ENCODE measurements around the gene BCO1.

The BCO1 gene

DNA sequence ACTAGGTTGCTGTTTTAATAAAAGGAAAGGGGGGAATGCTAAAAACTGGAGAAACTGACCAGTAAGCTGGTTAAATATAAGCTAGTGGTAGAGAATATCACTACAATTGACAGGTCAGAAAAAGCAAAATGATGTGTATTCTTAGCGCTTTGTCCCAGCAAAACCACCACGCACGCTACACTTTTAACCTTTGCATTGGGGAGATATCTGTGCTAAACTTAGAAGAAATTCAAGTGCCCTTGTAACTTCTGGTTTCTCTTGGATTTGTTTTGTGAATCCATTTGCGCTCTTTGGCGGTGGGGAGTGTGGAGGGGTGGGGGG is 77.6 kb downstream of the BCO1 start:
- DNase-seq (ENCODE audit: low read depth, low spot score) = no peak
- no peak overlapping the region for H3K27ac ChIP-seq (ENCODE audit: low read length)
- WGBS (ENCODE audit: insufficient coverage, insufficient read length) = no CpG with 5 or more reads among the region's 5 CpGs

DNA sequence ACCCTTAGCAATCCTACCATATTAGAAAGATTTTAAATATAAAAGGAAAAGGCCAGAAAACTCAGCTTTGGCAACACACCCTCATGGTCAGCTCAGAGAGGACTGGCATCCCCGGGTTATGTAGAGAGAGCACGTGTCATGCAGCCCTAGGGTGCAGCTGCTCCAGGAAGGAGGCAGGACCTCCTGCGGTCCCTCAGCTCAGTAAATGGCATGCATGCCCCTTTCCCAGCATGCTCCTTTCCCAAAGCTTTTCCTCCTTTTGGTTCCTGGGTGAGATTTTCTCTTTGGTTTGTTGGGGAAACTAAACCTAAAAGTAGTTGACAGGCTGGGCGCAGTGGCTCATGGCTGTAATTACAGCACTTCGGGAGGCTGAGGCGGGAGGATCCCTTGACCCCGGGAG is 80.2 kb downstream of the BCO1 start:
- DNase-seq (ENCODE audit: low read depth, low spot score) = no peak
- Histone ChIP-seq H3K4me3 (ENCODE audit: low read length) (no peak overlapping the region), H3K4me1 (ENCODE audit: control insufficient read depth, insufficient read depth, low read length) (peaks cover 2% of the 10 kb centered on the region; the same call in 1 of the 2 replicates), H3K27ac (ENCODE audit: low read length) (no peak overlapping the region), H3K36me3 (ENCODE audit: control insufficient read depth, insufficient read depth, low read length) (no peaks in the 10 kb centered on the region), H3K9me3 (ENCODE audit: control insufficient read depth, insufficient read depth, low read length) (no peaks in the 10 kb centered on the region), H3K27me3 (ENCODE audit: control insufficient read depth, insufficient read depth, low read length) (no peaks in the 10 kb centered on the region)
- WGBS (ENCODE audit: insufficient coverage, insufficient read length) = no CpG with 5 or more reads among the region's 7 CpGs

More for the DNA sequence above, 77.6 kb downstream of the BCO1 start:
- H3K27me3 ChIP-seq (ENCODE audit: control insufficient read depth, insufficient read depth, low read length) = no peaks in the 10 kb centered on the region
- no peak overlapping the region; the same call in 1 of the 2 replicates for H3K4me3 ChIP-seq (ENCODE audit: low read length)
- H3K36me3 ChIP-seq (ENCODE audit: control insufficient read depth, insufficient read depth, low read length) = no peaks in the 10 kb centered on the region
- peaks cover 2% of the 10 kb centered on the region; the same call in 1 of the 2 replicates for H3K4me1 ChIP-seq (ENCODE audit: control insufficient read depth, insufficient read depth, low read length)
- H3K9me3 ChIP-seq (ENCODE audit: control insufficient read depth, insufficient read depth, low read length) = no peaks in the 10 kb centered on the region

DNA sequence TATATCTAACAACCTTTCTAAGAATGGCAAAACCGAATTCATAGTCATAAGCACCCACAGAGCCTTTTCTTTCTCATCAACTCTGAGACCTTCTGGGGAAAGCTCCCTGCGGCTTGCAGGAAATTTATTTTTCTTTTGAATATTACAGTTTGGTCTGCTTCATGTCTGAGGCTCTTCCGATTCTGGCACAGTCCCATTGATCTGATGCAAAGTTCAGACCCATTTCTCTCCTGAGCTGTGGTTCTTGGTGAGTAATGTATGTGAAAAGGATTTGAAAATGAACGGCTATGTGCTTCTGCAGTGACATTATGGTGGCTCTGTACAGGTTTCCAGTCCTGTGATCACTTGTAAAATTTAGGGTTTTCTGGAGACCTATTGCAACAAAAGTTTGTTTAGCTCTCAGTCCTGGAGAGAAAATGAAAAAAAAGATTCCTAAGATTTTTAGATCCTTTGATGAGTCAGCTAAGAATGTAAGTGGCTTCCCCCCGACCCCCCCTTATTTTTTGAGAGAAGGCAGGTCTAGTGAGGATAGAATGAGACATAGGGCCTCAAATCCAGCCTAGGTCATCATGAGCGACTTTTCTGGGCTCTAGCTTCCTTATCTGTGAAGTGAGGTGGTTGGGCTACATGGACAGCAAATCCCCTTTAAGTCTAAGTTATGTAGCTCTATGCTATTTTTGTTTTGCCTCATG is 80.9 kb downstream of the BCO1 start:
- no peak overlapping the region for H3K27ac ChIP-seq (ENCODE audit: low read length)
- peaks cover 2% of the 10 kb centered on the region; the same call in 1 of the 2 replicates for H3K4me1 ChIP-seq (ENCODE audit: control insufficient read depth, insufficient read depth, low read length)
- no peaks in the 10 kb centered on the region for H3K27me3 ChIP-seq (ENCODE audit: control insufficient read depth, insufficient read depth, low read length)
- H3K36me3 ChIP-seq (ENCODE audit: control insufficient read depth, insufficient read depth, low read length) = no peaks in the 10 kb centered on the region
- H3K4me3 ChIP-seq (ENCODE audit: low read length) = no peak overlapping the region
- no peaks in the 10 kb centered on the region for H3K9me3 ChIP-seq (ENCODE audit: control insufficient read depth, insufficient read depth, low read length)
- DNase-seq (ENCODE audit: low read depth, low spot score) = no peak
- no CpG with 5 or more reads among the region's 6 CpGs for WGBS (ENCODE audit: insufficient coverage, insufficient read length)

DNA sequence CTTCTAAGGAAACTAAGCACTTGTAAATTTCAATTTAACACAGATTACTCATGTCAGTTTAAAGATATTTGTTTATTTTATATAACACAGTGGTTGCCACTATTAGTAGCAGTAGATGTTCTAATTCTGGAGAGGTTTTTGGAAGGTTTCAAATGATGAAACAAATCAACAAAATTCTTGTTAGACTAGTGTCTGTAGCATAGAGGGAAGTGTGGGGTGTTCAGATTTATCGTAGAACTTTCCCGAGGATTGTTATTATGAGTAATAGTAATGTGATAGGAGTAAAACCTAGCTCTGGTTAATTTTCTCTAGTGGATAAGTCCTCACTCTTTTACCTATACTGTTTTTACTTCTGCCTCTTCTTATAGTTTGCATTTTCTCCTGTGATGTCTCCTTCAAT is 82.5 kb downstream of the BCO1 start:
- Histone ChIP-seq H3K36me3 (ENCODE audit: control insufficient read depth, insufficient read depth, low read length) (no peaks in the 10 kb centered on the region), H3K27me3 (ENCODE audit: control insufficient read depth, insufficient read depth, low read length) (no peaks in the 10 kb centered on the region), H3K27ac (ENCODE audit: low read length) (no peak overlapping the region), H3K4me3 (ENCODE audit: low read length) (no peak overlapping the region), H3K4me1 (ENCODE audit: control insufficient read depth, insufficient read depth, low read length) (peaks cover 2% of the 10 kb centered on the region; the same call in 1 of the 2 replicates), H3K9me3 (ENCODE audit: control insufficient read depth, insufficient read depth, low read length) (no peaks in the 10 kb centered on the region)
- WGBS (ENCODE audit: insufficient coverage, insufficient read length) = no CpG with 5 or more reads among the region's 2 CpGs
- DNase-seq (ENCODE audit: low read depth, low spot score) = no peak

DNA sequence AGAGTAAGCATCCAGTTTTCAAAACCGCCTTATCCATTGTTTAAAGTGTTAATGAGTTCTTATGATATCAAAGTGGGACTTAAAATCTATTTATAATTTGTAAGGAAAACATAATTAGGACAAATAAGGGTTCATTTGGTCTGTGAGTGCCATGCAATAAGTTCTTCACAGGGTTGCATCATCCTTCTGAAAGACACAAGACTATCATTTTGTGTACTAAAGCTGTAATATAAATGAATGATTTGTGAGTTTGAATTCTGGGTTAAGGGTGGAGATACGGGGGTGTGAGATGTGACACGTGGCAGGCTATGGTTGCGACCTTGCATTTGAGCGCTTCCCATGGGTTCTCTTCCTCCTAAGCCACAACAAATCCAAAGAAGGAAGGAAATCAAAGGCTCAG is 83.0 kb downstream of the BCO1 start:
- no peak for DNase-seq (ENCODE audit: low read depth, low spot score)
- Histone ChIP-seq H3K27ac (ENCODE audit: low read length) (no peak overlapping the region), H3K27me3 (ENCODE audit: control insufficient read depth, insufficient read depth, low read length) (no peaks in the 10 kb centered on the region), H3K4me3 (ENCODE audit: low read length) (no peak overlapping the region), H3K9me3 (ENCODE audit: control insufficient read depth, insufficient read depth, low read length) (no peaks in the 10 kb centered on the region), H3K36me3 (ENCODE audit: control insufficient read depth, insufficient read depth, low read length) (no peaks in the 10 kb centered on the region), H3K4me1 (ENCODE audit: control insufficient read depth, insufficient read depth, low read length) (peaks cover 2% of the 10 kb centered on the region; the same call in 1 of the 2 replicates)
- WGBS (ENCODE audit: insufficient coverage, insufficient read length) = 100% methylated on average over 2 of the region's 5 CpGs

DNA sequence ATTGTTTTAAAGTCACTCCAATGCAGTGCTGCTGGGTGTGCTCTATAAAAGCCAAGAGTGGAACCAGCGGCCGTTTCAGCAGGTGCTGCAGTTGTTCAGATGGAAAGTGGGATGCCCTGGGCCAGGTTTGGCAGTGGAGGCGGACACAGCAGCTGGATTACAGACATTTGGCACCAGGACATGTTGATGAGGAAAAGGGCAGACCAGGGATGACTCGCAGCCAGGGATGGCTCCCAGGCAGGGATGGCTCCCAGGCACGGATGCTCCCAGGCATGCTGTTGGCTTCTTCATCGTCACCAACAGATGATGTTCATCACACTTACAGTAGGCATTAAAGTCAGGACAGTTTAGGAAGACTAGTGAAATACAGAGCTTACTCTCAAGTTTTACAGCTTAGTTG is 86.3 kb downstream of the BCO1 start:
- no peaks in the 10 kb centered on the region for H3K9me3 ChIP-seq (ENCODE audit: control insufficient read depth, insufficient read depth, low read length)
- no peak for DNase-seq (ENCODE audit: low read depth, low spot score)
- H3K4me3 ChIP-seq (ENCODE audit: low read length) = no peak overlapping the region
- H3K4me1 ChIP-seq (ENCODE audit: control insufficient read depth, insufficient read depth, low read length) = no peaks in the 10 kb centered on the region
- no peaks in the 10 kb centered on the region for H3K27me3 ChIP-seq (ENCODE audit: control insufficient read depth, insufficient read depth, low read length)
- H3K27ac ChIP-seq (ENCODE audit: low read length) = no peak overlapping the region
- WGBS (ENCODE audit: insufficient coverage, insufficient read length) = no CpG with 5 or more reads among the region's 6 CpGs
- H3K36me3 ChIP-seq (ENCODE audit: control insufficient read depth, insufficient read depth, low read length) = no peaks in the 10 kb centered on the region

DNA sequence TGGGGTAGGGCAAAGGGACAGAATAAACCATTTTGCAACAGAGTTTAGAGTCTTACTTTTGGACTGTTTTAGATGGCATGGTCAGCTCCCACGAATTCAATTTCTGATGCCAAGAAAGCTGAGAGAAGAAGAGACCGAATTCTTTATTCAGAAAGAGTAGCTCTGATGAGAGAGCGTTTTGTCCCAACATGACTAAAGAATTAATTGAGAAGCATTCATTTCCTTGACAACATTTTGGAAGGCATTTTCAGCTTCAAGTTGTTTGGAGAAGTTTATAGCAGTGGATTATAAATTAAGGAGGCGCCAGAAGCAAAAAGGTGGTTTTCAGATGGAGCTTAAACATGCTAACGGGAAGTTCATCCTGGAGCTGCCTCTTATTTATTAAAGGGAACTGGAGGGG is 88.5 kb downstream of the BCO1 start:
- WGBS (ENCODE audit: insufficient coverage, insufficient read length) = no CpG with 5 or more reads among the region's 5 CpGs
- no peak for DNase-seq (ENCODE audit: low read depth, low spot score)

DNA sequence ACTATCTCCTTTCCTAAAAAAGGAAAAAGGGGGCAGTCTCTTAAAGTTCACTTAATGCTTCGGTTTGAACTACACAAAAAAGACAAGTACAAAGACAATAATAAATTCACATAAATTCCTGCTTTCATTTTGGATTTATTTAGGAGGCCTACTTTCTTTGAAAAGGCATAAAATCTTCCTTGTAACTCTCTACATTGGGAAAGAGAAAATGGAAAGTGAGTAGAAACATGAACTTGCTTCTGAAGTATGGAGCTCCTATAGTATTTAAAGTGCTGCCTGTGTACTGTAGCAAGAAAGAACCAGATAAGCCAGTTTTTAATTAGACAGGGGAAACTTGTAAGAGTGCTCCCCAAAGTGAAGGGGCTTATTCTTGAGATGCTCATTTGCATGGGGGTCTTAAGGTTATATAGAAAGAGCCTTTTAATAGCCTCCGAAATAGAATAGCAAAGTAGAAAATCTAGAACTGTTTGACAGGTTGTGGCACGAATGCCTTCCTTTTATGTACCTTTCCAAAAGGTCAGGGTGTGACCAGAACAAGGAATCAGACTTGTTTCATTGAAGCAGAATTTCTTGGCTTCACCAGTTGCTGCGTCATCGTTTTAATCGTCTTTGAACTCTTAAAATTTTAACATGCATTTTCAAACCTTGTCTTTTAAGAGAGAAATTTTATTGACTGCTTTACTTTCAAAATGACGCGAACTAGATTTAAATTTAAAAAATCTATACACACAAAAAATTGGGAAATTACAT is 89.1 kb downstream of the BCO1 start:
- H3K27me3 ChIP-seq (ENCODE audit: control insufficient read depth, insufficient read depth, low read length) = no peaks in the 10 kb centered on the region
- WGBS (ENCODE audit: insufficient coverage, insufficient read length) = no CpG with 5 or more reads among the region's 8 CpGs

More for the DNA sequence above, 88.5 kb downstream of the BCO1 start:
- H3K27ac ChIP-seq (ENCODE audit: low read length) = no peak overlapping the region
- no peaks in the 10 kb centered on the region for H3K9me3 ChIP-seq (ENCODE audit: control insufficient read depth, insufficient read depth, low read length)
- H3K36me3 ChIP-seq (ENCODE audit: control insufficient read depth, insufficient read depth, low read length) = no peaks in the 10 kb centered on the region
- no peaks in the 10 kb centered on the region for H3K4me1 ChIP-seq (ENCODE audit: control insufficient read depth, insufficient read depth, low read length)
- H3K27me3 ChIP-seq (ENCODE audit: control insufficient read depth, insufficient read depth, low read length) = no peaks in the 10 kb centered on the region
- no peak overlapping the region for H3K4me3 ChIP-seq (ENCODE audit: low read length)

DNA sequence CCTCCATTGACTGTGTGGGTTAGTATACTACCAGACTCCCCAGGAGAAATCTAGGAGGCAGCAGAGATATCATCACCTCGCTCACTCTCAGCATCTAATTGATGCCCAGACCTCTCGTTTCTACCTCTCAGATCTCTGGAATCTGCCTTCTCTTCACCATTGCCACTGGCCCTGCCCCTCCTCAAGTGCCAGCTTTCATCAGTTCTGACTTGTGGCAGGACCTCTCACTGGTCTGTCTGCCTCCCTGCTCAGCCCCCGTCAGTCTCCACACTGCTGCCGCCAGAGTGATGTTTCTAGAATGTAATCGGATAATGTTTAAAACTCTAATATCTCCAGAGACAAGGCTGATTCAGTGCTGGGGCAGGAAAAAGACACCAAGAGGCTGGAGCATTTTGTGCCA is 91.5 kb downstream of the BCO1 start:
- Histone ChIP-seq H3K4me3 (ENCODE audit: low read length) (no peak overlapping the region), H3K36me3 (ENCODE audit: control insufficient read depth, insufficient read depth, low read length) (no peaks in the 10 kb centered on the region), H3K4me1 (ENCODE audit: control insufficient read depth, insufficient read depth, low read length) (peaks cover 2% of the 10 kb centered on the region; the same call in 1 of the 2 replicates), H3K27me3 (ENCODE audit: control insufficient read depth, insufficient read depth, low read length) (no peaks in the 10 kb centered on the region), H3K27ac (ENCODE audit: low read length) (no peak overlapping the region), H3K9me3 (ENCODE audit: control insufficient read depth, insufficient read depth, low read length) (no peaks in the 10 kb centered on the region)
- no peak for DNase-seq (ENCODE audit: low read depth, low spot score)
- WGBS (ENCODE audit: insufficient coverage, insufficient read length) = no CpG with 5 or more reads among the region's 5 CpGs

More for the DNA sequence above, 89.1 kb downstream of the BCO1 start:
- no peaks in the 10 kb centered on the region for H3K4me1 ChIP-seq (ENCODE audit: control insufficient read depth, insufficient read depth, low read length)
- H3K36me3 ChIP-seq (ENCODE audit: control insufficient read depth, insufficient read depth, low read length) = no peaks in the 10 kb centered on the region
- H3K4me3 ChIP-seq (ENCODE audit: low read length) = no peak overlapping the region
- H3K9me3 ChIP-seq (ENCODE audit: control insufficient read depth, insufficient read depth, low read length) = no peaks in the 10 kb centered on the region
- no peak for DNase-seq (ENCODE audit: low read depth, low spot score)
- H3K27ac ChIP-seq (ENCODE audit: low read length) = no peak overlapping the region

DNA sequence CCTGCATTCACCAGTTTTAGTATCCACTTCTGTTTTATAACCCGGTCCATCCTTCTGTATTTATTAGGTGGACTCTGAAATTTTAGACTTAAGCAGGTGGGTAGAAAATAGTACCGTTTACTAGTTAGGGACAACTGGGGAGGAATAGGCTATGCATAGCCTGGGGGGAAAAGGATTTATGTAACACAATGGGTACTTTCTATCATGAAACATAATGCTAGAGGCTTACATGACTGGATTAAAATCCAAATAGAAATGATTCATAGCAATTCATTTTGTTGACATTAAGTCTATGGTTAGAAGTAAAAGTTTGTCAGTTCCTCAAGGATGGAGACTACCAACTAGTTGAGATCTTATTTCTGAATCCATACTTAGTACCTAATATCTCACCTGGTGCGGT is 94.9 kb downstream of the BCO1 start:
- Histone ChIP-seq H3K4me1 (ENCODE audit: control insufficient read depth, insufficient read depth, low read length) (peaks cover 2% of the 10 kb centered on the region; the same call in 1 of the 2 replicates), H3K27me3 (ENCODE audit: control insufficient read depth, insufficient read depth, low read length) (no peaks in the 10 kb centered on the region), H3K9me3 (ENCODE audit: control insufficient read depth, insufficient read depth, low read length) (no peaks in the 10 kb centered on the region), H3K36me3 (ENCODE audit: control insufficient read depth, insufficient read depth, low read length) (no peaks in the 10 kb centered on the region), H3K27ac (ENCODE audit: low read length) (no peak overlapping the region), H3K4me3 (ENCODE audit: low read length) (no peak overlapping the region)
- no CpG with 5 or more reads among the region's 3 CpGs for WGBS (ENCODE audit: insufficient coverage, insufficient read length)
- no peak for DNase-seq (ENCODE audit: low read depth, low spot score)
